Vagina (tissue), 2 donors: ENCODE measurements around the gene FRMD4A. TPM values are rescaled to one million over a fixed set of nuclear protein-coding genes. Genes with fewer than 3 reads are reported as not detected.

Experiments
- DNase-seq, 2 donors: peaks; one replicate each; pipeline ENCODE4 v3.0.0-alpha.2; 2017; ENCODE audit errors: extremely low spot score in 2 of 2
- H3K27ac ChIP-seq: fragments of 200-600 bp; sonication (generic); one replicate; pipeline ENCODE4 v1.5.1; 2019
- H3K27me3 ChIP-seq: fragments of 200-600 bp; sonication (generic); one replicate; pipeline ENCODE4 v1.5.1; 2019
- H3K36me3 ChIP-seq, 2 donors: fragments of 200-600 bp; sonication (generic); one replicate each; pipeline ENCODE4 v1.5.1; 2017 to 2019
- H3K4me1 ChIP-seq: fragments of 200-600 bp; sonication (generic); one replicate; pipeline ENCODE4 v1.5.1; 2019
- H3K4me3 ChIP-seq, 2 donors: fragments of 200-600 bp; sonication (generic); 1 replicate in 1 of 2; 2 replicates in 1 of 2; pipeline ENCODE4 v1.5.1; 2016 to 2019
- H3K9me3 ChIP-seq: fragments of 200-600 bp; sonication (generic); one replicate; pipeline ENCODE4 v1.5.1; 2019
- POLR2A ChIP-seq, 2 donors: fragments of 450-650 bp; IDR thresholded peaks; one replicate each; pipeline ENCODE4 v1.6.1; 2017; ENCODE audit warnings: antibody characterized with exemption in 2 of 2, mild to moderate bottlenecking in 2 of 2, moderate library complexity in 2 of 2
- POLR2AphosphoS5 ChIP-seq, 2 donors: sonication (generic); formaldehyde crosslinking; IDR thresholded peaks; one replicate each; pipeline ENCODE4 v1.9.0; 2017; ENCODE audit warnings: antibody characterized with exemption in 2 of 2, mild to moderate bottlenecking in 2 of 2, low read depth in 1 of 2; ENCODE audit not compliant: insufficient read depth in 1 of 2
- intact Hi-C: fragments of 100-400 bp; cut with DNase I; formaldehyde crosslinking; loops from one replicate; pipeline ENCODE4 v1.15.1; 2023
- total RNA-seq: library from RNA; depleted of rRNA; stranded (reverse); fragments of >200 nt; gene quantifications from one replicate; pipeline ENCODE4 v1.2.3, GENCODE V29; 2016
- TF ChIP-seq, protein P1 (sequence below), 3 experiments: fragments of 450-650 bp in 2 of 3; fragments of 200-600 bp in 1 of 3; sonication (generic) in 1 of 3; IDR thresholded peaks; one replicate each; pipeline ENCODE4 v1.5.1; 2017 to 2019; ENCODE audit warnings: antibody characterized with exemption in 3 of 3, mild to moderate bottlenecking in 2 of 3, moderate library complexity in 2 of 3

Gene FRMD4A
- total RNA-seq, 1 donor from 2014 or later: 24.8 TPM

DNA sequence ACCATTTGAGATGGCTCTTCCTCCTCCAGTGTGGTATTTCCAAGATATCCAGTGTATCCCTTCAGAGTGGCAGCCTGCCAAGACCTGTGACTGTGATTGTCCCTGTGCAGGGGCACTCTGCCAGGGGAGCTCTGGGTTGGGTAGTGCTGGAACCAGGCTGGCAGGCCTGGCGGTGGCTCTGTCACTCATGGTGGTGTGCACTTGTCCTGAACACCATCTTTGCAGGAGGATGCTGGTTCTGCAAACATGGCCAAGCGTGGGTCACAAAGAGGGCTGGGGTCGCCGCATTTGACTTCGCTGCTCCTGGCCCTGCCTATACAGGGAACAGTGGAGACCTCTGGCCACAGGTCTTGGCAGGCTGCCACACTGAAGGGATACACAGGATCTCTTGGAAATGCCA is 538.7 kb downstream of the FRMD4A start:
- no peaks in the 10 kb centered on the region for H3K9me3 ChIP-seq
- H3K4me3 ChIP-seq: no peak overlapping the region
- no peaks in the 10 kb centered on the region for H3K36me3 ChIP-seq
- no peak overlapping the region for H3K27ac ChIP-seq
- intact Hi-C loops: loop anchor here (5.0 kb wide), 1 partner anchor 300 kb away; no protein-coding TSS in a partner anchor
- no peaks in the 10 kb centered on the region for H3K27me3 ChIP-seq
- H3K4me1 ChIP-seq: peaks cover 18% of the 10 kb centered on the region
- TF ChIP-seq POLR2A (IDR thresholded peaks at IDR 0.05) (no peak), POLR2AphosphoS5 (IDR thresholded peaks at IDR 0.05; ENCODE audit: insufficient read depth in 1 of 2, low read depth in 1 of 2) (no peak)
- TF ChIP-seq, protein P1, sequence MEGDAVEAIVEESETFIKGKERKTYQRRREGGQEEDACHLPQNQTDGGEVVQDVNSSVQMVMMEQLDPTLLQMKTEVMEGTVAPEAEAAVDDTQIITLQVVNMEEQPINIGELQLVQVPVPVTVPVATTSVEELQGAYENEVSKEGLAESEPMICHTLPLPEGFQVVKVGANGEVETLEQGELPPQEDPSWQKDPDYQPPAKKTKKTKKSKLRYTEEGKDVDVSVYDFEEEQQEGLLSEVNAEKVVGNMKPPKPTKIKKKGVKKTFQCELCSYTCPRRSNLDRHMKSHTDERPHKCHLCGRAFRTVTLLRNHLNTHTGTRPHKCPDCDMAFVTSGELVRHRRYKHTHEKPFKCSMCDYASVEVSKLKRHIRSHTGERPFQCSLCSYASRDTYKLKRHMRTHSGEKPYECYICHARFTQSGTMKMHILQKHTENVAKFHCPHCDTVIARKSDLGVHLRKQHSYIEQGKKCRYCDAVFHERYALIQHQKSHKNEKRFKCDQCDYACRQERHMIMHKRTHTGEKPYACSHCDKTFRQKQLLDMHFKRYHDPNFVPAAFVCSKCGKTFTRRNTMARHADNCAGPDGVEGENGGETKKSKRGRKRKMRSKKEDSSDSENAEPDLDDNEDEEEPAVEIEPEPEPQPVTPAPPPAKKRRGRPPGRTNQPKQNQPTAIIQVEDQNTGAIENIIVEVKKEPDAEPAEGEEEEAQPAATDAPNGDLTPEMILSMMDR (IDR thresholded peaks at IDR 0.05): no peak
- DNase-seq: no peak

DNA sequence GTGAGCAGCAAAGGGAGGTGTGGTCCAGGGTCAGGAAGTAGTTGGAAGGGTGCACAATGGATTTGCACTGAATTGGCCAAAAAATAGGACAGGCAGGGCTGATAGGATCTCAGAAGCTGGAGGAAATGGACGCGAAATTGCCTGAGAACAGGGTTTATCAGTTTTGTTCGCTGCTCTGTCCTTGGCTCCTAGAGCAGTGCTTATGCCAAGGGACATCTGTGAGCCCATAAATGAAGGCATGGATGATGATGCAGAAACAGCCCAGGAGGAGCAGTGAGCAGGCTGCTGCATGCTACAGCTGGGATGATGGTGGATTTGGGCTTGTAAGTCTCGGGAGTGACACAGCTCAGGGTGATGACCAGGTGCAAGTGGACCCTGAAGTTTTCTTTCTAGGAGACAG is 539.2 kb downstream of the FRMD4A start:
- H3K27ac ChIP-seq: no peak overlapping the region
- no peaks in the 10 kb centered on the region for H3K9me3 ChIP-seq
- intact Hi-C loops: loop anchor here (5.0 kb wide), 1 partner anchor 301 kb away; no protein-coding TSS in a partner anchor
- H3K4me1 ChIP-seq: peaks cover 21% of the 10 kb centered on the region
- no peaks in the 10 kb centered on the region for H3K27me3 ChIP-seq
- no peaks in the 10 kb centered on the region for H3K36me3 ChIP-seq
- TF ChIP-seq POLR2AphosphoS5 (IDR thresholded peaks at IDR 0.05; ENCODE audit: insufficient read depth in 1 of 2, low read depth in 1 of 2) (no peak), POLR2A (IDR thresholded peaks at IDR 0.05) (no peak)
- TF ChIP-seq, protein P1 (IDR thresholded peaks at IDR 0.05): no peak
- no peak for DNase-seq
- no peak overlapping the region for H3K4me3 ChIP-seq

- Histone ChIP-seq H3K9me3 (no peaks in the 10 kb centered on the region), H3K27ac (peak overlapping the region; percentile 61), H3K36me3 (no peaks in the 10 kb centered on the region), H3K4me1 (peaks cover 21% of the 10 kb centered on the region), H3K27me3 (no peaks in the 10 kb centered on the region), H3K4me3 (no peak overlapping the region)
- TF ChIP-seq, protein P1 (IDR thresholded peaks at IDR 0.05): no peak
- TF ChIP-seq POLR2AphosphoS5 (IDR thresholded peaks at IDR 0.05; ENCODE audit: insufficient read depth in 1 of 2, low read depth in 1 of 2) (no peak), POLR2A (IDR thresholded peaks at IDR 0.05) (no peak)
- no peak for DNase-seq
- intact Hi-C loops: loop anchor here (5.0 kb wide), 1 partner anchor 302 kb away; no protein-coding TSS in a partner anchor
Observed at GRCh38 chr10:13790196-13790595, 540.5 kb downstream of the FRMD4A start.

DNA sequence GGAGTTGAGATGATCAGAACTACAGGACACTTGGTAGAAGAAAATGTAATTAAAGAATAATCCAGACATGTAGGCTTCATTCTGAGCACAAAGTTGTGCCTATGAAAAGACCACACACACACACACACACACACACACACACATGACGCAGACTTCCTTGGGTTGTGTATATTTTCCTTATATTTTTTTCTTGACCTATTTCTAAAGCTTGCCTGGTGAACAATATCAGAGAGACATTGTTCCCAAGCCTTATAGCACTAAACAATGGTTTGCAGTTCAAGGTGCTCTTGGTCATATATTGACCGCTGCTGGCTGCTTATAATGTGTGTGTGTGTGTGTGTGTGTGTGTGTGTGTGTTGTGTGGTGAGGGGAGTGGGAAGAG is 541.3 kb downstream of the FRMD4A start:
- Histone ChIP-seq H3K36me3 (no peaks in the 10 kb centered on the region), H3K9me3 (no peaks in the 10 kb centered on the region), H3K27me3 (no peaks in the 10 kb centered on the region), H3K4me3 (no peak overlapping the region), H3K27ac (peak overlapping the region; percentile 61), H3K4me1 (peaks cover 21% of the 10 kb centered on the region)
- no peak for DNase-seq
- intact Hi-C loops: loop anchor here (5.0 kb wide), 1 partner anchor 168 kb away; no protein-coding TSS in a partner anchor
- TF ChIP-seq POLR2A (IDR thresholded peaks at IDR 0.05) (no peak), POLR2AphosphoS5 (IDR thresholded peaks at IDR 0.05; ENCODE audit: insufficient read depth in 1 of 2, low read depth in 1 of 2) (no peak)
- TF ChIP-seq, protein P1 (IDR thresholded peaks at IDR 0.05): no peak

GRCh38 chr10:13788711-13789447 is 541.8 kb downstream of the FRMD4A start:
- no peak overlapping the region for H3K4me3 ChIP-seq
- TF ChIP-seq, protein P1 (IDR thresholded peaks at IDR 0.05): no peak
- no peak for TF ChIP-seq POLR2A (IDR thresholded peaks at IDR 0.05)
- TF ChIP-seq POLR2AphosphoS5 (IDR thresholded peaks at IDR 0.05; ENCODE audit: insufficient read depth in 1 of 2, low read depth in 1 of 2): no peak
- no peaks in the 10 kb centered on the region for H3K27me3 ChIP-seq
- DNase-seq: no peak
- no peaks in the 10 kb centered on the region for H3K9me3 ChIP-seq
- H3K27ac ChIP-seq: peak overlapping the region; percentile 61
- intact Hi-C loops: loop anchor here (5.0 kb wide), 1 partner anchor 168 kb away; no protein-coding TSS in a partner anchor
- H3K4me1 ChIP-seq: peaks cover 21% of the 10 kb centered on the region
- H3K36me3 ChIP-seq: no peaks in the 10 kb centered on the region
